ENCODE measurements around the gene SH2D3C. TPM values are rescaled to one million over a fixed set of nuclear protein-coding genes. Genes with fewer than 3 reads are reported as not detected.

Gene SH2D3C
- total and polyA plus RNA-seq, 2 donors from 2014 or later, result 13.7 to 27.7 TPM

GRCh38 chr9:127763918-127764384 is 14.5 kb downstream of the SH2D3C start:
- TF ChIP-seq CTCF (IDR thresholded peaks at IDR 0.05; ENCODE audit: borderline replicate concordance, extremely low read depth, insufficient read depth), result peak; percentile 18
- no peaks in the 10 kb centered on the region for H3K9me3 ChIP-seq (ENCODE audit: control insufficient read depth in 2 of 3, insufficient read depth in 1 of 3, low read length in 3 of 3)
- no peak for FAIRE-seq
- H3K9ac ChIP-seq (ENCODE audit: low read length in 3 of 3), result no peak overlapping the region
- intact Hi-C loops (cut with DNase I), result no loop called here
- no peaks in the 10 kb centered on the region for H3K27me3 ChIP-seq (ENCODE audit: control insufficient read depth, insufficient read depth, low read length)
- peak overlapping the region in 1 of 2 donors; percentile 63 for H3K27ac ChIP-seq (ENCODE audit: low read depth in 2 of 2, low read length in 2 of 2)
- DNase-seq, result peak in 1 of 5 donors; percentile 58
- H3K36me3 ChIP-seq (ENCODE audit: control insufficient read depth in 2 of 3, insufficient read depth in 3 of 3, low read length in 3 of 3), result no peaks in the 10 kb centered on the region
- no peak overlapping the region for H3K4me3 ChIP-seq (ENCODE audit: low read length in 3 of 3)
- H3K4me1 ChIP-seq (ENCODE audit: control insufficient read depth in 2 of 3, insufficient read depth in 2 of 3, low read depth in 1 of 3, low read length in 3 of 3), result peaks cover 0 to 18% (median 0%) of the 10 kb centered on the region in 3 donors

DNA sequence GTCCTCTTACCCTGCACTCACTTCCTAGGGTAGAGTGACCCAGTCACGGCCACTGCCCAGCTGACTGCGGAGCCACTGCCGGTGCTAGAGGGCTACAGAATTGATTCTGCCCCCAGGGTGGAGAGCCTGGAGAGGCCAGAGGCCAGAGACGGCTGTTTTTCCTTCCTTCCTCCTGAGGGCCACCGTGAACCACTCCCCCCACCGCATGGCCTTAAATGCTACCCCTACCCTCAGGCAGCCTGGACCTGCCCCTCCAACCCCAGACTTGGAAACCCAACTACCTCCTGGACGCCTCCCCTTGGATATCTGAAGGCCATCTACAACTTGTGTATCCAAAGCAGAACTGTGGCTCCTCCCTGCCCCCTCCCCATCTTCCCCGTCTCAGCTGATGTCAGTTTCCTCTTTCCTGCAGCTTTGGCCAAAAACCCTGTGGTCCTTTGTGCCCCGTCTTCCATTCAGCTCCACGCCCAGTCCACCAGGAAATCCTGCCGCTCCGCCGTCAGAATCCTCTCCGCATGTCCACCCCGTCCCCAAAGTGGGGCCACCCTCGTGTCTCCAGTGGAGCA is 16.3 kb downstream of the SH2D3C start:
- no peak overlapping the region for H3K4me3 ChIP-seq (ENCODE audit: low read length in 3 of 3)
- H3K4me1 ChIP-seq (ENCODE audit: control insufficient read depth in 2 of 3, insufficient read depth in 2 of 3, low read depth in 1 of 3, low read length in 3 of 3), result peaks cover 0 to 12% (median 0%) of the 10 kb centered on the region in 3 donors
- peak overlapping the region; percentile 54 to 63 for H3K27ac ChIP-seq (ENCODE audit: low read depth in 2 of 2, low read length in 2 of 2)
- H3K27me3 ChIP-seq (ENCODE audit: control insufficient read depth, insufficient read depth, low read length), result no peaks in the 10 kb centered on the region
- intact Hi-C loops (cut with DNase I), result no loop called here
- H3K36me3 ChIP-seq (ENCODE audit: control insufficient read depth in 2 of 3, insufficient read depth in 3 of 3, low read length in 3 of 3), result no peaks in the 10 kb centered on the region
- no peaks in the 10 kb centered on the region for H3K9me3 ChIP-seq (ENCODE audit: control insufficient read depth in 2 of 3, insufficient read depth in 1 of 3, low read length in 3 of 3)
- no peak for FAIRE-seq
- peak in 1 of 5 donors; percentile 62 for DNase-seq
- TF ChIP-seq CTCF (IDR thresholded peaks at IDR 0.05; ENCODE audit: borderline replicate concordance, extremely low read depth, insufficient read depth), result no peak
- H3K9ac ChIP-seq (ENCODE audit: low read length in 3 of 3), result no peak overlapping the region

- no peak for TF ChIP-seq CTCF (IDR thresholded peaks at IDR 0.05; ENCODE audit: borderline replicate concordance, extremely low read depth, insufficient read depth)
- H3K9me3 ChIP-seq (ENCODE audit: control insufficient read depth in 2 of 3, insufficient read depth in 1 of 3, low read length in 3 of 3), result no peaks in the 10 kb centered on the region
- no peak overlapping the region for H3K4me3 ChIP-seq (ENCODE audit: low read length in 3 of 3)
- DNase-seq (no peak), FAIRE-seq (no peak)
- H3K27ac ChIP-seq (ENCODE audit: low read depth in 2 of 2, low read length in 2 of 2), result peak overlapping the region; percentile 2 to 32
- H3K36me3 ChIP-seq (ENCODE audit: control insufficient read depth in 2 of 3, insufficient read depth in 3 of 3, low read length in 3 of 3), result no peaks in the 10 kb centered on the region
- intact Hi-C loops (cut with DNase I), result no loop called here
- H3K9ac ChIP-seq (ENCODE audit: low read length in 3 of 3), result no peak overlapping the region
- no peaks in the 10 kb centered on the region for H3K27me3 ChIP-seq (ENCODE audit: control insufficient read depth, insufficient read depth, low read length)
- H3K4me1 ChIP-seq (ENCODE audit: control insufficient read depth in 2 of 3, insufficient read depth in 2 of 3, low read depth in 1 of 3, low read length in 3 of 3), result peaks cover 0 to 9% (median 0%) of the 10 kb centered on the region in 3 donors
Measured at GRCh38 chr9:127761491-127761956, 16.9 kb downstream of the SH2D3C start.
